Measurements from ENCODE around the gene GTF3C1. TPM values are rescaled to one million over a fixed set of nuclear protein-coding genes. Genes with fewer than 3 reads are reported as not detected.
A peak's percentile ranks its signal among the peaks of the same experiment; 100 is the strongest.

Gene GTF3C1
- polyA plus RNA-seq, 4 donors: 30.4 to 47.0 (median 36.8) TPM

GRCh38 chr16:27428026-27428785, 121.5 kb downstream of the GTF3C1 start:
- FAIRE-seq (no peak), DNase-seq (no peak)
- H3K9me3 ChIP-seq (ENCODE audit: control insufficient read depth in 2 of 2, insufficient read depth in 1 of 2, low read depth in 1 of 2, low read length in 1 of 2): no peaks in the 10 kb centered on the region
- H3K27ac ChIP-seq (ENCODE audit: low read depth in 1 of 3, low read length in 2 of 3): no peak overlapping the region
- no peaks in the 10 kb centered on the region for H3K36me3 ChIP-seq (ENCODE audit: control insufficient read depth in 3 of 3, insufficient read depth in 2 of 3, low read depth in 1 of 3, low read length in 3 of 3)
- 82 to 85% (median 84%) methylated on average over 4 of the region's 4 CpGs for WGBS, 3 donors
- H3K27me3 ChIP-seq (ENCODE audit: control insufficient read depth in 3 of 3, insufficient read depth in 3 of 3, low read length in 3 of 3): no peaks in the 10 kb centered on the region
- H3K4me3 ChIP-seq (ENCODE audit: low read depth in 1 of 3, low read length in 3 of 3): no peak overlapping the region
- no peaks in the 10 kb centered on the region for H3K4me1 ChIP-seq (ENCODE audit: control insufficient read depth in 3 of 3, insufficient read depth in 2 of 3, low read depth in 1 of 3, low read length in 2 of 3)

- WGBS, 3 donors: 68 to 80% (median 77%) methylated on average over 5 of the region's 5 CpGs
- H3K4me3 ChIP-seq (ENCODE audit: low read depth in 1 of 3, low read length in 3 of 3): no peak overlapping the region
- DNase-seq (no peak), FAIRE-seq (no peak)
- H3K27me3 ChIP-seq (ENCODE audit: control insufficient read depth in 3 of 3, insufficient read depth in 3 of 3, low read length in 3 of 3): no peaks in the 10 kb centered on the region
- no peaks in the 10 kb centered on the region for H3K4me1 ChIP-seq (ENCODE audit: control insufficient read depth in 3 of 3, insufficient read depth in 2 of 3, low read depth in 1 of 3, low read length in 2 of 3)
- no peak overlapping the region for H3K27ac ChIP-seq (ENCODE audit: low read depth in 1 of 3, low read length in 2 of 3)
- H3K36me3 ChIP-seq (ENCODE audit: control insufficient read depth in 3 of 3, insufficient read depth in 2 of 3, low read depth in 1 of 3, low read length in 3 of 3): no peaks in the 10 kb centered on the region
- no peaks in the 10 kb centered on the region for H3K9me3 ChIP-seq (ENCODE audit: control insufficient read depth in 2 of 2, insufficient read depth in 1 of 2, low read depth in 1 of 2, low read length in 1 of 2)
Observed at GRCh38 chr16:27427538-27427937, 122.2 kb downstream of the GTF3C1 start.

- H3K4me3 ChIP-seq (ENCODE audit: low read depth in 1 of 3, low read length in 3 of 3): no peak overlapping the region
- peak in 1 of 2 donors; percentile 30 for DNase-seq
- H3K27ac ChIP-seq (ENCODE audit: low read depth in 1 of 3, low read length in 2 of 3): no peak overlapping the region
- no peaks in the 10 kb centered on the region for H3K36me3 ChIP-seq (ENCODE audit: control insufficient read depth in 3 of 3, insufficient read depth in 2 of 3, low read depth in 1 of 3, low read length in 3 of 3)
- FAIRE-seq: no peak
- no peaks in the 10 kb centered on the region for H3K27me3 ChIP-seq (ENCODE audit: control insufficient read depth in 3 of 3, insufficient read depth in 3 of 3, low read length in 3 of 3)
- no peaks in the 10 kb centered on the region for H3K9me3 ChIP-seq (ENCODE audit: control insufficient read depth in 2 of 2, insufficient read depth in 1 of 2, low read depth in 1 of 2, low read length in 1 of 2)
- H3K4me1 ChIP-seq (ENCODE audit: control insufficient read depth in 3 of 3, insufficient read depth in 2 of 3, low read depth in 1 of 3, low read length in 2 of 3): no peaks in the 10 kb centered on the region
- 24 to 37% (median 36%) methylated on average over 7 of the region's 7 CpGs for WGBS, 3 donors
Observed at GRCh38 chr16:27426423-27427408, 123.0 kb downstream of the GTF3C1 start.

GRCh38 chr16:27425961-27426360, 123.8 kb downstream of the GTF3C1 start:
- H3K27me3 ChIP-seq (ENCODE audit: control insufficient read depth in 3 of 3, insufficient read depth in 3 of 3, low read length in 3 of 3): no peaks in the 10 kb centered on the region
- H3K4me1 ChIP-seq (ENCODE audit: control insufficient read depth in 3 of 3, insufficient read depth in 2 of 3, low read depth in 1 of 3, low read length in 2 of 3): no peaks in the 10 kb centered on the region
- DNase-seq (no peak), FAIRE-seq (no peak)
- H3K36me3 ChIP-seq (ENCODE audit: control insufficient read depth in 3 of 3, insufficient read depth in 2 of 3, low read depth in 1 of 3, low read length in 3 of 3): no peaks in the 10 kb centered on the region
- H3K27ac ChIP-seq (ENCODE audit: low read depth in 1 of 3, low read length in 2 of 3): no peak overlapping the region
- H3K4me3 ChIP-seq (ENCODE audit: low read depth in 1 of 3, low read length in 3 of 3): no peak overlapping the region
- H3K9me3 ChIP-seq (ENCODE audit: control insufficient read depth in 2 of 2, insufficient read depth in 1 of 2, low read depth in 1 of 2, low read length in 1 of 2): no peaks in the 10 kb centered on the region
- 91 to 95% (median 94%) methylated on average over 1 of the region's 1 CpG for WGBS, 3 donors

GRCh38 chr16:27424772-27425498, 124.8 kb downstream of the GTF3C1 start:
- H3K27me3 ChIP-seq (ENCODE audit: control insufficient read depth in 3 of 3, insufficient read depth in 3 of 3, low read length in 3 of 3): no peaks in the 10 kb centered on the region
- no peaks in the 10 kb centered on the region for H3K4me1 ChIP-seq (ENCODE audit: control insufficient read depth in 3 of 3, insufficient read depth in 2 of 3, low read depth in 1 of 3, low read length in 2 of 3)
- no peak overlapping the region for H3K27ac ChIP-seq (ENCODE audit: low read depth in 1 of 3, low read length in 2 of 3)
- no peaks in the 10 kb centered on the region for H3K36me3 ChIP-seq (ENCODE audit: control insufficient read depth in 3 of 3, insufficient read depth in 2 of 3, low read depth in 1 of 3, low read length in 3 of 3)
- no peaks in the 10 kb centered on the region for H3K9me3 ChIP-seq (ENCODE audit: control insufficient read depth in 2 of 2, insufficient read depth in 1 of 2, low read depth in 1 of 2, low read length in 1 of 2)
- FAIRE-seq: no peak
- 87 to 89% (median 88%) methylated on average over 10 of the region's 10 CpGs for WGBS, 3 donors
- no peak for DNase-seq
- H3K4me3 ChIP-seq (ENCODE audit: low read depth in 1 of 3, low read length in 3 of 3): no peak overlapping the region

- FAIRE-seq (no peak), DNase-seq (no peak)
- Histone ChIP-seq H3K4me3 (ENCODE audit: low read depth in 1 of 3, low read length in 3 of 3) (no peak overlapping the region), H3K27me3 (ENCODE audit: control insufficient read depth in 3 of 3, insufficient read depth in 3 of 3, low read length in 3 of 3) (no peaks in the 10 kb centered on the region), H3K36me3 (ENCODE audit: control insufficient read depth in 3 of 3, insufficient read depth in 2 of 3, low read depth in 1 of 3, low read length in 3 of 3) (no peaks in the 10 kb centered on the region), H3K9me3 (ENCODE audit: control insufficient read depth in 2 of 2, insufficient read depth in 1 of 2, low read depth in 1 of 2, low read length in 1 of 2) (no peaks in the 10 kb centered on the region), H3K27ac (ENCODE audit: low read depth in 1 of 3, low read length in 2 of 3) (no peak overlapping the region), H3K4me1 (ENCODE audit: control insufficient read depth in 3 of 3, insufficient read depth in 2 of 3, low read depth in 1 of 3, low read length in 2 of 3) (no peaks in the 10 kb centered on the region)
Observed at GRCh38 chr16:27421961-27422740, 127.6 kb downstream of the GTF3C1 start.

- Histone ChIP-seq H3K4me1 (ENCODE audit: control insufficient read depth in 3 of 3, insufficient read depth in 2 of 3, low read depth in 1 of 3, low read length in 2 of 3) (no peaks in the 10 kb centered on the region), H3K27ac (ENCODE audit: low read depth in 1 of 3, low read length in 2 of 3) (no peak overlapping the region), H3K27me3 (ENCODE audit: control insufficient read depth in 3 of 3, insufficient read depth in 3 of 3, low read length in 3 of 3) (no peaks in the 10 kb centered on the region), H3K4me3 (ENCODE audit: low read depth in 1 of 3, low read length in 3 of 3) (no peak overlapping the region), H3K9me3 (ENCODE audit: control insufficient read depth in 2 of 2, insufficient read depth in 1 of 2, low read depth in 1 of 2, low read length in 1 of 2) (no peaks in the 10 kb centered on the region), H3K36me3 (ENCODE audit: control insufficient read depth in 3 of 3, insufficient read depth in 2 of 3, low read depth in 1 of 3, low read length in 3 of 3) (no peaks in the 10 kb centered on the region)
- no peak for DNase-seq
- no peak for FAIRE-seq
- WGBS, 3 donors: 69 to 82% (median 81%) methylated on average over 4 of the region's 4 CpGs
Observed at GRCh38 chr16:27417047-27417671, 132.6 kb downstream of the GTF3C1 start.
